Measurements from ENCODE around the gene FGFR4.

FGFR4 gene

GRCh38 chr5:177142778-177143177, 56.1 kb downstream of the FGFR4 start:
- H3K27me3 ChIP-seq (ENCODE audit: control insufficient read depth, low read length): no peaks in the 10 kb centered on the region
- H4K20me1 ChIP-seq (ENCODE audit: control insufficient read depth, insufficient read depth, low read depth, low read length): no peaks in the 10 kb centered on the region
- H3K4me1 ChIP-seq (ENCODE audit: control insufficient read depth, low read length): peaks cover 19% of the 10 kb centered on the region
- no peaks in the 10 kb centered on the region for H3F3A ChIP-seq (ENCODE audit: control insufficient read depth, insufficient read depth)
- no peaks in the 10 kb centered on the region for H3K9me3 ChIP-seq (ENCODE audit: control insufficient read depth, insufficient read depth, low read length)
- no peak overlapping the region for H3K4me3 ChIP-seq (ENCODE audit: low read length)
- H3K79me2 ChIP-seq (ENCODE audit: control insufficient read depth, low read length): peaks cover 98% of the 10 kb centered on the region
- no peak overlapping the region for H3K4me2 ChIP-seq (ENCODE audit: low read length)
- TF ChIP-seq CTCF (IDR thresholded peaks at IDR 0.05; ENCODE audit: low read depth, low read length, poor library complexity, severe bottlenecking): no peak
- TF ChIP-seq EZH2phosphoT487 (IDR thresholded peaks at IDR 0.05; ENCODE audit: borderline replicate concordance, low read length): no peak
- peaks cover 90% of the 10 kb centered on the region for H3K36me3 ChIP-seq (ENCODE audit: control insufficient read depth, low read length)
- no peak overlapping the region for H3K27ac ChIP-seq (ENCODE audit: low read depth, low read length)
- no peaks in the 10 kb centered on the region for H3K9me2 ChIP-seq (replicated peaks; ENCODE audit: control insufficient read depth, low read length)

- TF ChIP-seq CTCF (IDR thresholded peaks at IDR 0.05; ENCODE audit: low read depth, low read length, poor library complexity, severe bottlenecking) (no peak), EZH2phosphoT487 (IDR thresholded peaks at IDR 0.05; ENCODE audit: borderline replicate concordance, low read length) (no peak)
- H3K27ac ChIP-seq (ENCODE audit: low read depth, low read length): no peak overlapping the region
- no peaks in the 10 kb centered on the region for H3K9me2 ChIP-seq (replicated peaks; ENCODE audit: control insufficient read depth, low read length)
- H3K36me3 ChIP-seq (ENCODE audit: control insufficient read depth, low read length): peaks cover 79% of the 10 kb centered on the region
- H3K79me2 ChIP-seq (ENCODE audit: control insufficient read depth, low read length): peaks cover 94% of the 10 kb centered on the region
- H3K4me1 ChIP-seq (ENCODE audit: control insufficient read depth, low read length): peaks cover 3% of the 10 kb centered on the region; the same call in 1 of the 2 replicates
- no peak overlapping the region for H3K4me2 ChIP-seq (ENCODE audit: low read length)
- no peaks in the 10 kb centered on the region for H3K27me3 ChIP-seq (ENCODE audit: control insufficient read depth, low read length)
- H3K4me3 ChIP-seq (ENCODE audit: low read length): no peak overlapping the region
- H3K9me3 ChIP-seq (ENCODE audit: control insufficient read depth, insufficient read depth, low read length): no peaks in the 10 kb centered on the region
- no peaks in the 10 kb centered on the region for H3F3A ChIP-seq (ENCODE audit: control insufficient read depth, insufficient read depth)
- H4K20me1 ChIP-seq (ENCODE audit: control insufficient read depth, insufficient read depth, low read depth, low read length): no peaks in the 10 kb centered on the region
Observed at GRCh38 chr5:177146891-177147638, 60.4 kb downstream of the FGFR4 start.

Measured in DOHH2 (cell line).